SKM-1 treated with dmso at 0.1 percent for 144 hours (cell line): ENCODE measurements around the gene BPIFA2.
"Not testable (repeated sequence)": the region's sequence is repeated elsewhere in the genome, so short reads cannot be mapped to it uniquely, and the experiment has no call there.

ENCODE experiments used
- DNase-seq: peaks from one replicate; lab custom pipeline; 2025; ENCODE audit not compliant: unreplicated experiment; lab: John Stamatoyannopoulos, UW

BPIFA2 gene

GRCh38 chr20:33160681-33161080 lies 7.3 kb upstream of the BPIFA2 start:
- no peak for DNase-seq

GRCh38 chr20:33162313-33162712 lies 5.6 kb upstream of the BPIFA2 start:
- DNase-seq: no peak

DNA sequence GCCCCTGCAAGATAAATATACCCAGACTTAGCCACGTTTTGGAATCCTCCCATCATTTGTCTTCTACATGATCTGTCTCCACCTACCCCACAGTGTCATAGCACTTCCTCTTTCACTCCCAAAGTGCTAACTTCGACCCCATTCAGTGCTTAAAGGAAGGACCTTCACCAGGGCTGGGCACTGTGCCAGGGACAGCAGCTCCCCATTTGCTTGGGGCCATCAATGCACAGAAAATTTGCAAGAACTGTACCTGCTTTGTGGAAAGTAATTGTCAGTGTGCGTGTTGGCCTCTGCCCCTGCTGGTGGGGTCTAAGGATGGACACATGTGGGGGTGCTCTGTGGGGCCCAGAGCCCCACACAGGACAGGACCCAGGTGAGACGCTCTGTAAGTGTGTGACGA lies 5.2 kb upstream of the BPIFA2 start:
- no peak for DNase-seq

- no peak for DNase-seq
Observed at GRCh38 chr20:33163856-33164762, 3.9 kb upstream of the BPIFA2 start.

DNA sequence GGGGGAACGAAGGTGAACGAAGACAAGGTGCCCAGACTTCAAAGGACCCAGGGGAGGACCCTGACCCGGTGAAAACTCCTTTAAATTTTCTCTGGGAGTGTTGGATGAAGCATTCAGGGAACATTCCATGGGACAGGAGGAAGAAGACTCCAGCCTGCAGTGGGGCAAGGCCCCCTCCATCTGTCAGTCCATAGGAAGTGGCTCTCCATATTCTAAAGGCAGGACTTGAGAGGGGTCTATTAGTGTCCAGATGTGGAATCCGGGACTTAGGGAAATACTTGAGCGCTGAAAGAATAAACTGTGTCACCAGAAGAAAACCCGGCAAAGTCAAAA lies 3.2 kb upstream of the BPIFA2 start:
- DNase-seq: no peak

DNA sequence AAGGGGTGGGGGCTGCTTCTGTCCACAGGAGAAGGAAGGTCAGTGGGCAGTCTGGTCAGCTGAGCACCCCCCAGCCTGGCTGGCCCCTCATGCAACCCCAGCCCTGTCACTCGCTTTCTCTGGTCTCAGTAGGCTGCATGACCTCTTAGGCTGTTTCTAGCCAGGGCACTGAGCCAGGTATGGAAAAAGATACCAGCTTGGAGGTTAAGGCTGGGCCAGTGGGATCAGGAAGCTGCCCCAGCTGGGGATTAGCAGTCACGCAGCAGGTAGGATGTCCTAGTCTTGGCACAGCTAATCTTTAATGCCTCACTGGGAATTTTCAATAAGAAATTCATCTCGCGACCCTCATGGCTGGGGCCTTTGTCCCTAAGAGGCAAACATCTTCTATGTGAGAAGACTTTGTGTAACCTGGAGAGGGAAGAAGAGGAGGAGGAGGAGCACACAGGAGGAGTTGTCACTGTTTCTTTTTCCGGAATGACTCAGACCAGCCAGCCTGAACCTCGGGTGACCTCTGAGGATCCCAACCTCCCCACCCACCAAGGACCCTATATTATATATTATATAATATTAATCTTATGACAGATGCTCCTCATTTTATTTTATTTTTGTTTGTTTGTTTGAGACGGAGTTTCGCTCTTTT lies 2.4 kb upstream of the BPIFA2 start:
- DNase-seq: no peak

GRCh38 chr20:33166533-33167113 lies 1.3 kb upstream of the BPIFA2 start:
- DNase-seq: no peak

GRCh38 chr20:33169176-33169794 lies 1.3 kb downstream of the BPIFA2 start:
- no peak for DNase-seq

DNA sequence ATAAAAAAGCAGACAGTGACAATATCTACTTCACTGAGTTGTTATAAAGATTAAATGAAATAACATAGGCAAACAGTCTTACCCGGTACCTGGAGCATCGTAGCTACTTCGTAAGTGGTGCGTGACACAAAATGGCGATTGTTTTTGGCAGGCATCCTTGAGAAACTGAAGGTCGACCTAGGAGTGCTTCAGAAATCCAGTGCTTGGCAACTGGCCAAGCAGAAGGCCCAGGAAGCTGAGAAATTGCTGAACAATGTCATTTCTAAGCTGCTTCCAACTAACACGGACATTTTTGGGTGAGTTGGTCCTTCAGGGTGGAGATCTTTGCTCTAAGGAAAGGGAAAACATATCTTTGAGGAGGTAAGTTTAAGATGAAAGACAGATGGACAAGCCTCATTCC lies 4.8 kb downstream of the BPIFA2 start:
- no peak for DNase-seq

DNA sequence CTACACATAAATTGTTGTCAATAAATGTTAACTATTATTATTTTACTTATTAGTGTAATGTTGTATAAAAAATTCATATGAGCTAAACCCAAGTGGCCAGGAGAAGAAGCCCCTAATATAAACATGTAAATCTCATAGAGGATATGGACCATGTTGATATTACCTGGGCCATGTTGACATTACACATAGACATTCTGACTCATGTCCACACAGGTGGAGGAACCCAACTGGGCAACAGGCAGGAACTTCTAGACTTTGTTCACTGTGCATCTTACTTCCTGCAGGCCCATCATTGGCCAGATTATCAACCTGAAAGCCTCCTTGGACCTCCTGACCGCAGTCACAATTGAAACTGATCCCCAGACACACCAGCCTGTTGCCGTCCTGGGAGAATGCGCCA lies 7.2 kb downstream of the BPIFA2 start:
- DNase-seq: no peak

- no peak for DNase-seq
Observed at GRCh38 chr20:33176101-33176500, 8.1 kb downstream of the BPIFA2 start.

GRCh38 chr20:33177866-33178265 lies 9.9 kb downstream of the BPIFA2 start:
- no peak for DNase-seq

DNA sequence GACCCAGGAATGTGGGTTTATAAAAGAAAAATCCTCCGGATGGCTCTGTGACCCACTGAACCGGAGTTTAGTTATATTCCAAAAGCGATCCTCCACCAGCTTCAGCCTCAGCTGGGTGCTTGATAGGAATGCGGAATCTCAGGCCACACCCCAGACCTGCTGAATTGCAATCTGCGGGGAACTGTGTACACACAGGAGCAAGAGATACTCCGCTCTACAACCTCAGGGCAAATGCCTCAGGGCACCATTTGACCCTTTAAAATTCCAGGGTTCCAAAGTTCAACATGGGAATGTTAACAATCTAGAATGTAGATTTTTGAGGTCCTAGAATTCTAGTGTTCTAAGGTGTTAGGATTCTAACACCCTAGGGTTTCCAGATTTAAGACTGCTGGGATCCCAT lies 10.8 kb downstream of the BPIFA2 start:
- DNase-seq: no peak

- no peak for DNase-seq
Observed at GRCh38 chr20:33180169-33180568, 12.2 kb downstream of the BPIFA2 start.

- no peak for DNase-seq
Observed at GRCh38 chr20:33181482-33182093, 13.6 kb downstream of the BPIFA2 start.

- DNase-seq: no peak
Observed at GRCh38 chr20:33183312-33183711, 15.4 kb downstream of the BPIFA2 start.

- not testable (repeated sequence) for DNase-seq
Observed at GRCh38 chr20:33185031-33185590, 17.2 kb downstream of the BPIFA2 start.

- no peak for DNase-seq
Observed at GRCh38 chr20:33187491-33187890, 19.5 kb downstream of the BPIFA2 start.

DNA sequence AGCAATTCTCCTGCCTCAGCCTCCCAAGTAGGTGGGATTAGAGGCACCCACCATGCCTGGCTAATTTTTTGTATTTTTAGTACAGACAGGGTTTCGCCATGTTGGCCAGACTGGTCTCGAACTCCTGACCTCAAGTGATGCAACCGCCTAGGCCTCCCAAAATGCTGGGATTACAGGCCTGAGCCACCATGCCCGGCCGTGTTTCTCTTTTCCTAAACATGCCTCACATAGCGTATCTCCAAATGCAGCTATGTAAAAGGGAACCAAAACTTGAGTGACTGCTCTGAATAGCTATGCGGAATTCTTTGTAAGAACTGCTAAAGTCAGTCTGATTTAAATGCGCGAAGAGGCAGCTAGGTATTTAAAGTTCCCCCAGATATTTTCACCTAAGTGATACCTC lies 20.5 kb downstream of the BPIFA2 start:
- no peak for DNase-seq

DNA sequence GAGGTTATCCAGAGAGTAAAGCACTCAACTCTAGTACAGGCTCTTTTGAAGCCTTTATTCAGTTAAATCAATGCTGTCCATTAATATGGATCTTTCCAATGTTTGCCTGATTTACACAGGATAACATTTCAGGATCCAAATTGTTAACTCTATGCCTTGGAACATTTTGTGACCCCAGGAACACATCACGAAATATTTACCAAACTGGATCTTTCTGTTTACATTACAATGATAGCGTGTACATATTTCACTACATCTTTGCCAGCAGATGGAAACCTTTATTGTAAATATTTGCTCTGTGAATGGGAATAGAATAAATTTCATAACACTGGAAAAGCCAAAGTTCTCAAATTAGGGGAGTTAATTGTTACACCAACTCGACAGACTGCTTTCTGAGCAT lies 23.5 kb downstream of the BPIFA2 start:
- DNase-seq: no peak

GRCh38 chr20:33191955-33192354 lies 24.0 kb downstream of the BPIFA2 start:
- no peak for DNase-seq
